HepG2 (cell line): ENCODE results near the gene DDX19B. TPM values are rescaled to one million over a fixed set of nuclear protein-coding genes. Genes with fewer than 3 reads are reported as not detected.

ENCODE experiments used
- AGO2 ChIP-seq: fragments of 200-400 bp; formaldehyde crosslinking; optimal IDR thresholded peaks from 2 replicates; pipeline ENCODE3; 2017; ENCODE audit warnings: mild to moderate bottlenecking, low read depth, low read length, moderate library complexity
- ARHGAP35 ChIP-seq: sonication (generic); formaldehyde crosslinking; IDR thresholded peaks from 2 replicates; pipeline ENCODE4 v1.9.0; 2022; ENCODE audit warnings: mild to moderate bottlenecking, inconsistent platforms, moderate library complexity, missing genetic modification reagents, borderline replicate concordance
- KDM4B ChIP-seq: sonication (generic); formaldehyde crosslinking; IDR thresholded peaks from 2 replicates; pipeline ENCODE4 v1.4.0; 2020; ENCODE audit warnings: missing genetic modification reagents
- KLF12 ChIP-seq: sonication (generic); formaldehyde crosslinking; IDR thresholded peaks from 2 replicates; pipeline ENCODE4 v1.4.0; 2020; ENCODE audit warnings: missing genetic modification reagents, borderline replicate concordance
- NFYC ChIP-seq: IDR thresholded peaks from 2 replicates; pipeline ENCODE4 v1.6.1; 2016; ENCODE audit warnings: missing genetic modification reagents, missing compliant biosample characterization
- RFXAP ChIP-seq: sonication (generic); formaldehyde crosslinking; IDR thresholded peaks from 2 replicates; pipeline ENCODE4 v1.4.0; 2020; ENCODE audit warnings: missing genetic modification reagents, borderline replicate concordance
- SMAD1 ChIP-seq: sonication (generic); formaldehyde crosslinking; IDR thresholded peaks from 2 replicates; pipeline ENCODE4 v1.4.0; 2020; ENCODE audit warnings: missing genetic modification reagents, low read depth, mild to moderate bottlenecking, borderline replicate concordance
- ZFP36L2 ChIP-seq: sonication (generic); formaldehyde crosslinking; IDR thresholded peaks from 2 replicates; pipeline ENCODE4 v1.4.0; 2020; ENCODE audit warnings: missing genetic modification reagents
- ZFP82 ChIP-seq: sonication (generic); formaldehyde crosslinking; IDR thresholded peaks from 2 replicates; pipeline ENCODE4 v1.5.1; 2020; ENCODE audit warnings: mild to moderate bottlenecking, missing genetic modification reagents, borderline replicate concordance
- ZNF20 ChIP-seq: sonication (generic); formaldehyde crosslinking; IDR thresholded peaks from 2 replicates; pipeline ENCODE4 v1.4.0; 2020; ENCODE audit warnings: mild to moderate bottlenecking, moderate library complexity, missing genetic modification reagents
- ZNF253 ChIP-seq: sonication (generic); formaldehyde crosslinking; IDR thresholded peaks from 2 replicates; pipeline ENCODE4 v1.8.0; 2022; ENCODE audit warnings: mild to moderate bottlenecking, missing genetic modification reagents, borderline replicate concordance
- ZNF264 ChIP-seq: sonication (generic); formaldehyde crosslinking; IDR thresholded peaks from 2 replicates; pipeline ENCODE4 v1.4.0; 2020; ENCODE audit warnings: missing genetic modification reagents
- ZNF318 ChIP-seq: sonication (generic); formaldehyde crosslinking; IDR thresholded peaks from 2 replicates; pipeline ENCODE4 v1.4.0; 2020; ENCODE audit warnings: mild to moderate bottlenecking, missing genetic modification reagents
- ZNF441 ChIP-seq: sonication (generic); formaldehyde crosslinking; IDR thresholded peaks from 2 replicates; pipeline ENCODE4 v1.7.0; 2021; ENCODE audit warnings: missing genetic modification reagents, borderline replicate concordance
- ZNF510 ChIP-seq: sonication (generic); formaldehyde crosslinking; IDR thresholded peaks from 2 replicates; pipeline ENCODE4 v1.4.0; 2020; ENCODE audit warnings: low read depth, mild to moderate bottlenecking, missing genetic modification reagents
- ZNF564 ChIP-seq: sonication (generic); formaldehyde crosslinking; IDR thresholded peaks from 2 replicates; pipeline ENCODE4 v1.8.1; 2023; ENCODE audit warnings: mild to moderate bottlenecking, missing genetic modification reagents
- ZNF567 ChIP-seq: sonication (generic); formaldehyde crosslinking; IDR thresholded peaks from 2 replicates; pipeline ENCODE4 v1.8.1; 2023; ENCODE audit warnings: mild to moderate bottlenecking, missing genetic modification reagents, borderline replicate concordance
- ZNF737 ChIP-seq: sonication (generic); formaldehyde crosslinking; IDR thresholded peaks from 2 replicates; pipeline ENCODE4 v1.5.0; 2020; ENCODE audit warnings: missing genetic modification reagents, mild to moderate bottlenecking, borderline replicate concordance
- ZNF777 ChIP-seq: sonication (generic); formaldehyde crosslinking; IDR thresholded peaks from 2 replicates; pipeline ENCODE4 v1.4.0; 2020; ENCODE audit warnings: missing genetic modification reagents
- ZNF781 ChIP-seq: sonication (generic); formaldehyde crosslinking; IDR thresholded peaks from 2 replicates; pipeline ENCODE4 v1.5.1; 2020; ENCODE audit warnings: borderline replicate concordance, mild to moderate bottlenecking, missing genetic modification reagents; ENCODE audit errors: not compliant biosample characterization
- ZSCAN25 ChIP-seq: sonication (generic); formaldehyde crosslinking; IDR thresholded peaks from 2 replicates; pipeline ENCODE4 v1.8.0; 2022; ENCODE audit warnings: mild to moderate bottlenecking, missing genetic modification reagents
- polyA plus RNA-seq, 8 experiments: library from polyadenylated mRNA; depleted of rRNA in 3 of 8; stranded (reverse) in 7 of 8; unstranded in 1 of 8; fragments of >200 nt; fragmentation: Illumina TruSeq in 4 of 8; extraction: Trizol in 4 of 8; gene quantifications; 2 replicates each; pipeline versions ENCODE4 v1.2.1 to v1.2.3, GENCODE V29; 2011 to 2016; ENCODE audit warnings: low read depth in 4 of 8, missing spikeins in 1 of 8, mixed read lengths in 1 of 8; ENCODE audit not compliant: insufficient read depth in 1 of 8
- total RNA-seq, 5 experiments: library from RNA; depleted of rRNA; stranded (reverse); fragments of >200 nt; fragmentation: Illumina TruSeq; extraction: Trizol; gene quantifications; 2 replicates each; pipeline ENCODE4 v1.2.3, GENCODE V29; 2016; ENCODE audit warnings: low read depth in 1 of 5

The DDX19B gene
- total and polyA plus RNA-seq, 2 of the 13 experiments (the other 11 are each of a cell fraction or from before 2014, with no cell fraction given): 36.2 to 40.0 TPM

- TF ChIP-seq ZNF318 (peak; percentile 10; the same call in 1 of the 2 replicates), ZSCAN25 (CRISPR knock-in tag) (peak; percentile 16), ZNF567 (CRISPR knock-in tag) (0 out of 2 replicates have a peak, but pooled peaks have one; percentile 20), ZNF20 (CRISPR knock-in tag) (peak; percentile 74; the same call in 1 of the 2 replicates), SMAD1 (CRISPR knock-in tag) (peak; percentile 10; the same call in 1 of the 2 replicates), NFYC (CRISPR knock-in tag) (no peak), ZFP36L2 (no peak), KDM4B (CRISPR knock-in tag) (0 out of 2 replicates have a peak, but pooled peaks have one; percentile 5), ARHGAP35 (0 out of 2 replicates have a peak, but pooled peaks have one; percentile 9), ZNF253 (CRISPR knock-in tag) (peak; percentile 77; the same call in 1 of the 2 replicates), ZNF510 (CRISPR knock-in tag) (peak; percentile 20; the same call in 1 of the 2 replicates), ZNF737 (CRISPR knock-in tag) (no peak), ZFP82 (peak; percentile 18; the same call in 1 of the 2 replicates), ZNF777 (CRISPR knock-in tag) (0 out of 2 replicates have a peak, but pooled peaks have one; percentile 13), ZNF441 (no peak), ZNF264 (CRISPR knock-in tag) (0 out of 2 replicates have a peak, but pooled peaks have one; percentile 28), ZNF781 (no peak), ZNF564 (CRISPR knock-in tag) (0 out of 2 replicates have a peak, but pooled peaks have one; percentile 12), KLF12 (CRISPR knock-in tag) (peak; percentile 17; the same call in 1 of the 2 replicates), RFXAP (CRISPR knock-in tag) (0 out of 2 replicates have a peak, but pooled peaks have one; percentile 34), AGO2 (peak; percentile 99)
Measured at GRCh38 chr16:70380248-70380918, 81.4 kb downstream of the DDX19B start (continued).
